Measurements from ENCODE around the gene PAFAH1B1.
"Not testable (repeated sequence)": the region's sequence is repeated elsewhere in the genome, so short reads cannot be mapped to it uniquely, and the experiment has no call there.

The PAFAH1B1 gene

GRCh38 chr17:2631211-2631610, 37.8 kb downstream of the PAFAH1B1 start:
- DNase-seq (ENCODE audit: extremely low read depth in 1 of 2, low read depth in 1 of 2) = no peak

- DNase-seq (ENCODE audit: extremely low read depth in 1 of 2, low read depth in 1 of 2) = no peak
These were observed 41.0 kb downstream of the PAFAH1B1 start for GRCh38 chr17:2634361-2634960.

- DNase-seq (ENCODE audit: extremely low read depth in 1 of 2, low read depth in 1 of 2) = no peak
These were observed 41.8 kb downstream of the PAFAH1B1 start for GRCh38 chr17:2635241-2635640.

GRCh38 chr17:2635675-2636074, 42.2 kb downstream of the PAFAH1B1 start:
- DNase-seq (ENCODE audit: extremely low read depth in 1 of 2, low read depth in 1 of 2) = no peak

GRCh38 chr17:2636169-2636930, 42.9 kb downstream of the PAFAH1B1 start:
- DNase-seq (ENCODE audit: extremely low read depth in 1 of 2, low read depth in 1 of 2) = no peak

GRCh38 chr17:2637422-2637821, 44.0 kb downstream of the PAFAH1B1 start:
- no peak for DNase-seq (ENCODE audit: extremely low read depth in 1 of 2, low read depth in 1 of 2)

- no peak for DNase-seq (ENCODE audit: extremely low read depth in 1 of 2, low read depth in 1 of 2)
These were observed 51.5 kb downstream of the PAFAH1B1 start for GRCh38 chr17:2644971-2645370.

GRCh38 chr17:2647957-2648356, 54.5 kb downstream of the PAFAH1B1 start:
- no peak for DNase-seq (ENCODE audit: extremely low read depth in 1 of 2, low read depth in 1 of 2)

- no peak for DNase-seq (ENCODE audit: extremely low read depth in 1 of 2, low read depth in 1 of 2)
These were observed 55.7 kb downstream of the PAFAH1B1 start for GRCh38 chr17:2649191-2649590.

GRCh38 chr17:2652911-2653310, 59.5 kb downstream of the PAFAH1B1 start:
- not testable (repeated sequence) for DNase-seq (ENCODE audit: extremely low read depth in 1 of 2, low read depth in 1 of 2)

- no peak for DNase-seq (ENCODE audit: extremely low read depth in 1 of 2, low read depth in 1 of 2)
These were observed 62.1 kb downstream of the PAFAH1B1 start for GRCh38 chr17:2655546-2655945.

GRCh38 chr17:2656283-2656682, 62.8 kb downstream of the PAFAH1B1 start:
- DNase-seq (ENCODE audit: extremely low read depth in 1 of 2, low read depth in 1 of 2) = no peak

GRCh38 chr17:2659337-2659736, 65.9 kb downstream of the PAFAH1B1 start:
- not testable (repeated sequence) for DNase-seq (ENCODE audit: extremely low read depth in 1 of 2, low read depth in 1 of 2)

GRCh38 chr17:2660410-2660809, 67.0 kb downstream of the PAFAH1B1 start:
- DNase-seq (ENCODE audit: extremely low read depth in 1 of 2, low read depth in 1 of 2) = not testable (repeated sequence)

- DNase-seq (ENCODE audit: extremely low read depth in 1 of 2, low read depth in 1 of 2) = no peak
These were observed 78.6 kb downstream of the PAFAH1B1 start for GRCh38 chr17:2672026-2672425.

GRCh38 chr17:2679247-2679646, 85.8 kb downstream of the PAFAH1B1 start:
- DNase-seq (ENCODE audit: extremely low read depth in 1 of 2, low read depth in 1 of 2) = not testable (repeated sequence)

- DNase-seq (ENCODE audit: extremely low read depth in 1 of 2, low read depth in 1 of 2) = no peak
These were observed 87.5 kb downstream of the PAFAH1B1 start for GRCh38 chr17:2680961-2681360.

GRCh38 chr17:2681650-2682049, 88.2 kb downstream of the PAFAH1B1 start:
- DNase-seq (ENCODE audit: extremely low read depth in 1 of 2, low read depth in 1 of 2) = no peak

GRCh38 chr17:2682176-2682938, 88.9 kb downstream of the PAFAH1B1 start:
- DNase-seq (ENCODE audit: extremely low read depth in 1 of 2, low read depth in 1 of 2) = no peak

GRCh38 chr17:2683912-2684311, 90.5 kb downstream of the PAFAH1B1 start:
- DNase-seq (ENCODE audit: extremely low read depth in 1 of 2, low read depth in 1 of 2) = no peak

GRCh38 chr17:2684549-2684948, 91.1 kb downstream of the PAFAH1B1 start:
- DNase-seq (ENCODE audit: extremely low read depth in 1 of 2, low read depth in 1 of 2) = no peak

- no peak for DNase-seq (ENCODE audit: extremely low read depth in 1 of 2, low read depth in 1 of 2)
These were observed 92.2 kb downstream of the PAFAH1B1 start for GRCh38 chr17:2685696-2686095.

All from activated CD8-positive, alpha-beta memory T cell treated with anti-CD3 and anti-CD28 coated beads for 1 hour (primary cell).